NCI-H82 (cell line): Measurements from ENCODE around the gene GPR89B.
"Not testable (repeated sequence)": the region's sequence is repeated elsewhere in the genome, so short reads cannot be mapped to it uniquely, and the experiment has no call there.

Experiments used
- DNase-seq: peaks from one replicate; lab custom pipeline; 2025; lab: John Stamatoyannopoulos, UW

The GPR89B gene

DNA sequence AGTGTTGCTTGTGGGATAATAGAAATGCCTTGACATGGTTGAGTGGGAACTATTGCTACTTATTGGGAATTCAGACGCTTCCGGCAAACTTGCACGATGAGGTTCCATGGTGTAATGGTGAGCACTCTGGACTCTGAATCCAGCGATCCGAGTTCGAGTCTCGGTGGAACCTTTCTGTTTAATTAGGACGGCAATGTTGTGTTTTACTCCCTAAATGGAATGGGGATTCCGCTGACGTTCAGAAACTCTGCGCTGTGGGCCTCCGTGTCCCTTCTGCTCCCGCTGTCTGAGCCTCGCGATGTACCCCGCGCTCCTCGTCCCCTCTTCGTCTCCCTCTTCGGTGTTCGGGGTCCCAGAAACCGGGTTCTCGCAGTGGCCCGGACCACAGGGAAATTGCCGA is 104.5 kb downstream of the GPR89B start:
- not testable (repeated sequence) for DNase-seq

GRCh38 chr1:148033147-148033546 is 104.9 kb downstream of the GPR89B start:
- not testable (repeated sequence) for DNase-seq

DNA sequence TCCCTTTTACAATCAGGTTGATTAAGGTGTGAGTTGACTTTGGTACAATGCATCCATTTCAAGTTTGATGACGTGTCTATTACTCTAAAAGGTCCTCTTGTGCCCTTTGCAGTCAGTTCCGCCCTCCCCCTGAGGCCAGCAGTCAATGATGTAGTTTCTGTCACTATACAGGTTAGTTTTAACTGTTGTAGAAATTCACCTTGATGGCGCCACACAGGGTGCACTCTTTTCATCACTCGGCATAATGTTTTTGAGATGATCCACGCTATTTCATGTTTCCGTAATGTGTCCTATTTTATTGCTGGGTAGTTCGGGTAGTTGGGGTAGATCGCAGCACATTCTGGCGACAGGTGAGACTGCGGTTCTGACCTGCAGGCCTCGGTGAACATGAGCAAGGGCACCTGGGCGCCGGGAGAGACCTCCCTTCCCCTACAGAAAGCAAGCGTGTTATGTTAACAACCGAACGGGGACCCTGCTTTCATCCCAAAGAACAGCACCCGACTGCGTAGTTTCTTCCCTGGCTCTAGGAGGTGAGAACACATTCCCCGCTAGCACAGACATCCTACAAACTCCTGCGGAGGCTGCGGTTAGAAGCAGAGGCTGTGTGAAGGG is 109.7 kb downstream of the GPR89B start:
- not testable (repeated sequence) for DNase-seq

- peak; percentile 92 for DNase-seq
Observed at GRCh38 chr1:148038462-148039333, 110.5 kb downstream of the GPR89B start.
